Measurements from ENCODE around the gene SEMA5B. TPM values are rescaled to one million over a fixed set of nuclear protein-coding genes. Genes with fewer than 3 reads are reported as not detected.

The SEMA5B gene
- total and polyA plus RNA-seq, 2 donors (not counting 1 experiment from before 2014, with no cell fraction given): not detected

GRCh38 chr3:122926811-122927210 is 100.8 kb downstream of the SEMA5B start:
- no peaks in the 10 kb centered on the region for H4K20me1 ChIP-seq (ENCODE audit: control insufficient read depth, insufficient read depth, low read length, poor library complexity, severe bottlenecking)
- TF ChIP-seq EZH2 (IDR thresholded peaks at IDR 0.05; ENCODE audit: borderline replicate concordance, insufficient read depth, low read depth, low read length, poor library complexity, severe bottlenecking): no peak
- TF ChIP-seq CTCF (IDR thresholded peaks at IDR 0.05): no peak
- H3K27me3 Mint-ChIP-seq: peaks cover 4% of the 10 kb centered on the region
- H3K9me3 Mint-ChIP-seq (ENCODE audit: insufficient read depth): no peaks in the 10 kb centered on the region
- no peak overlapping the region for H3K9ac ChIP-seq (ENCODE audit: low read length)
- no peak overlapping the region for H3K4me3 ChIP-seq (ENCODE audit: control extremely low read depth in 1 of 5, extremely low read depth in 1 of 5, insufficient read depth in 1 of 5, low read depth in 2 of 5, low read length in 4 of 5)
- peaks cover 0 to 17% (median 5%) of the 10 kb centered on the region in 4 experiments for H3K27me3 ChIP-seq (replicated peaks in 1 of 4; ENCODE audit: control extremely low read depth in 1 of 4, control insufficient read depth in 3 of 4, insufficient read depth in 4 of 4, low read length in 3 of 4)
- H3K4me1 Mint-ChIP-seq: peaks cover 4% of the 10 kb centered on the region
- H3K36me3 ChIP-seq (replicated peaks in 1 of 2; ENCODE audit: control extremely low read depth in 1 of 2, control insufficient read depth in 1 of 2, extremely low read depth in 1 of 2, insufficient read depth in 2 of 2, low read length in 1 of 2): no peaks in the 10 kb centered on the region
- DNase-seq (no peak), ATAC-seq (ENCODE audit: low read depth) (no peak)
- intact Hi-C loops (cut with micrococcal nuclease): no loop called here
- POLR2A ChIA-PET: no interaction called here
- H3K4me3 Mint-ChIP-seq: no peak overlapping the region
- no peaks in the 10 kb centered on the region for H3K79me2 ChIP-seq (ENCODE audit: control insufficient read depth, insufficient read depth, low read length)
- no peak overlapping the region for H3K27ac ChIP-seq (ENCODE audit: low read length in 2 of 2)
- H2AFZ ChIP-seq (ENCODE audit: insufficient read depth, low read depth, low read length, poor library complexity, severe bottlenecking): no peak overlapping the region
- H3K4me2 ChIP-seq (replicated peaks; ENCODE audit: low read depth, low read length, poor library complexity, severe bottlenecking): no peak overlapping the region
- CTCF ChIA-PET: interaction anchor here (1.0 kb wide), 1 partner anchor 60 kb away, joined by 3 read pairs; no protein-coding TSS in a partner anchor
- 100% methylated on average over 1 of the region's 3 CpGs for WGBS (ENCODE audit: insufficient coverage)
- peaks cover 0 to 4% (median 0%) of the 10 kb centered on the region in 3 donors for H3K9me3 ChIP-seq (ENCODE audit: control extremely low read depth in 1 of 3, control insufficient read depth in 2 of 3, insufficient read depth in 1 of 3, low read length in 2 of 3)
- no peak overlapping the region for H3K27ac Mint-ChIP-seq
- peaks cover 7 to 9% of the 10 kb centered on the region in 2 donors for H3K4me1 ChIP-seq (ENCODE audit: control insufficient read depth in 2 of 2, insufficient read depth in 2 of 2, low read length in 2 of 2)

GRCh38 chr3:122926322-122926721 is 101.2 kb downstream of the SEMA5B start:
- Mint-ChIP-seq H3K27ac (no peak overlapping the region), H3K4me1 (peaks cover 7% of the 10 kb centered on the region), H3K27me3 (peaks cover 7% of the 10 kb centered on the region), H3K4me3 (no peak overlapping the region), H3K9me3 (ENCODE audit: insufficient read depth) (no peaks in the 10 kb centered on the region)
- ChIA-PET POLR2A (no interaction called here), CTCF (interaction anchor here (1.0 kb wide), 1 partner anchor 59 kb away, joined by 3 read pairs; no protein-coding TSS in a partner anchor)
- Histone ChIP-seq H3K79me2 (ENCODE audit: control insufficient read depth, insufficient read depth, low read length) (no peaks in the 10 kb centered on the region), H2AFZ (ENCODE audit: insufficient read depth, low read depth, low read length, poor library complexity, severe bottlenecking) (no peak overlapping the region), H3K36me3 (replicated peaks in 1 of 2; ENCODE audit: control extremely low read depth in 1 of 2, control insufficient read depth in 1 of 2, extremely low read depth in 1 of 2, insufficient read depth in 2 of 2, low read length in 1 of 2) (no peaks in the 10 kb centered on the region), H4K20me1 (ENCODE audit: control insufficient read depth, insufficient read depth, low read length, poor library complexity, severe bottlenecking) (no peaks in the 10 kb centered on the region), H3K27me3 (replicated peaks in 1 of 4; ENCODE audit: control extremely low read depth in 1 of 4, control insufficient read depth in 3 of 4, insufficient read depth in 4 of 4, low read length in 3 of 4) (peaks cover 0 to 22% (median 7%) of the 10 kb centered on the region in 4 experiments), H3K4me3 (ENCODE audit: control extremely low read depth in 1 of 5, extremely low read depth in 1 of 5, insufficient read depth in 1 of 5, low read depth in 2 of 5, low read length in 4 of 5) (no peak overlapping the region), H3K9me3 (ENCODE audit: control extremely low read depth in 1 of 3, control insufficient read depth in 2 of 3, insufficient read depth in 1 of 3, low read length in 2 of 3) (peaks cover 0 to 6% (median 0%) of the 10 kb centered on the region in 3 donors), H3K4me2 (replicated peaks; ENCODE audit: low read depth, low read length, poor library complexity, severe bottlenecking) (no peak overlapping the region), H3K4me1 (ENCODE audit: control insufficient read depth in 2 of 2, insufficient read depth in 2 of 2, low read length in 2 of 2) (peaks cover 12 to 13% of the 10 kb centered on the region in 2 donors), H3K9ac (ENCODE audit: low read length) (no peak overlapping the region), H3K27ac (ENCODE audit: low read length in 2 of 2) (no peak overlapping the region)
- no peak for TF ChIP-seq CTCF (IDR thresholded peaks at IDR 0.05)
- no peak for TF ChIP-seq EZH2 (IDR thresholded peaks at IDR 0.05; ENCODE audit: borderline replicate concordance, insufficient read depth, low read depth, low read length, poor library complexity, severe bottlenecking)
- ATAC-seq (ENCODE audit: low read depth): no peak
- no peak for DNase-seq
- intact Hi-C loops (cut with micrococcal nuclease): no loop called here
- 93% methylated on average over 20 of the region's 20 CpGs for WGBS (ENCODE audit: insufficient coverage)
